ENCODE results near the gene FKBP1A. TPM values are rescaled to one million over a fixed set of nuclear protein-coding genes. Genes with fewer than 3 reads are reported as not detected.

The FKBP1A gene
- total RNA-seq, 2 experiments from 2014 or later = 259 to 282 TPM

DNA sequence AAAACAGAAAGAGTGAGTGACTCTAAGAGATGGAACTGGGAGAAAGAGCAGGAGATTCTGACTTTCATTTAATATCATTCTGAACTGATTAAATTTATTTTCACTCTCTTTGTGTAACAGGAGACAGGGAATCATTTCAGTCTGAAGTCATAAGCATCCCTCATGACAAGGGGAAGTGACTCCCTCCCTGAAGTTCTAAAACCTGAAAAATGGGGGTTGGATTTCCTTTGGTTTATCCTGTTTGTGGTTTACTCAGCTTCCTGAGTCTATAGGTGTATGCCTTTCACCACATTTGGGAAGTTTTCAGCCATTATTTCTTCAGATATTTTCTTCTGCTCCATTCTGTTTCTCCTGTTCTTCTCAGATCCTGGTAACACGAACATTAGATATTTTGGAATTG is 3.4 kb upstream of the FKBP1A start:
- intact Hi-C loops (cut with micrococcal nuclease) = no loop called here
- H3K9me3 Mint-ChIP-seq = no peaks in the 10 kb centered on the region
- TF ChIP-seq, protein P1, sequence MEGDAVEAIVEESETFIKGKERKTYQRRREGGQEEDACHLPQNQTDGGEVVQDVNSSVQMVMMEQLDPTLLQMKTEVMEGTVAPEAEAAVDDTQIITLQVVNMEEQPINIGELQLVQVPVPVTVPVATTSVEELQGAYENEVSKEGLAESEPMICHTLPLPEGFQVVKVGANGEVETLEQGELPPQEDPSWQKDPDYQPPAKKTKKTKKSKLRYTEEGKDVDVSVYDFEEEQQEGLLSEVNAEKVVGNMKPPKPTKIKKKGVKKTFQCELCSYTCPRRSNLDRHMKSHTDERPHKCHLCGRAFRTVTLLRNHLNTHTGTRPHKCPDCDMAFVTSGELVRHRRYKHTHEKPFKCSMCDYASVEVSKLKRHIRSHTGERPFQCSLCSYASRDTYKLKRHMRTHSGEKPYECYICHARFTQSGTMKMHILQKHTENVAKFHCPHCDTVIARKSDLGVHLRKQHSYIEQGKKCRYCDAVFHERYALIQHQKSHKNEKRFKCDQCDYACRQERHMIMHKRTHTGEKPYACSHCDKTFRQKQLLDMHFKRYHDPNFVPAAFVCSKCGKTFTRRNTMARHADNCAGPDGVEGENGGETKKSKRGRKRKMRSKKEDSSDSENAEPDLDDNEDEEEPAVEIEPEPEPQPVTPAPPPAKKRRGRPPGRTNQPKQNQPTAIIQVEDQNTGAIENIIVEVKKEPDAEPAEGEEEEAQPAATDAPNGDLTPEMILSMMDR (IDR thresholded peaks at IDR 0.05) = no peak
- ATAC-seq (no peak), DNase-seq (no peak)
- POLR2A ChIA-PET = no interaction called here
- H3K36me3 Mint-ChIP-seq (ENCODE audit: low read depth) = peaks cover 5% of the 10 kb centered on the region
- no peak overlapping the region for H3K4me3 Mint-ChIP-seq
- H3K4me1 Mint-ChIP-seq (ENCODE audit: low read depth) = peaks cover 16% of the 10 kb centered on the region
- H3K27ac Mint-ChIP-seq = no peak overlapping the region
- CTCF ChIA-PET = no interaction called here
- no peaks in the 10 kb centered on the region for H3K27me3 Mint-ChIP-seq

DNA sequence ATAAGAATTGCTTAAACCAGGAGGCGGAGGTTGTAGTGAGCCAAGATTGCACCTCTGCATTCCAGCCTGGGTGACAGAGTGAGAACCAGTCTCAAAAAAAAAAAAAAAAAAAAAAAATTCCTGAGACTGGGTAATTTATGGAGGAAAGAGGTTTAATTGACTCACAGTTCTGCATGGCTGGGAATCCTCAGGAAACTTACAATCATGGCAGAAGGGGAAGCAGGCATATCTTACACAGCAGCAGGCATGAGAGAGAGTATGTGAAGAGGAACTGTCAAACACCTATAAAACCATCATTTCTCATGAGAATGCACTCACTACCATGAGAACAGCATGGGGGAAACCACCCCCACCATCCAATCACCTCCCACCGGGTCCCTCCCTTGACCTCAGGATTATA is 1.8 kb upstream of the FKBP1A start:
- Mint-ChIP-seq H3K9me3 (no peaks in the 10 kb centered on the region), H3K36me3 (ENCODE audit: low read depth) (peaks cover 18% of the 10 kb centered on the region), H3K4me1 (ENCODE audit: low read depth) (peaks cover 31% of the 10 kb centered on the region), H3K27ac (no peak overlapping the region), H3K4me3 (no peak overlapping the region), H3K27me3 (no peaks in the 10 kb centered on the region)
- intact Hi-C loops (cut with micrococcal nuclease) = loop anchor here (5.0 kb wide), 2 partner anchors 37 to 67 kb away; partner anchors contain the start of gene SDCBP2
- DNase-seq (no peak), ATAC-seq (no peak)
- CTCF ChIA-PET = interaction anchor here (0.9 kb wide), 1 partner anchor 42 kb away, joined by 5 read pairs; no protein-coding TSS in a partner anchor
- TF ChIP-seq, protein P1 (IDR thresholded peaks at IDR 0.05) = no peak
- POLR2A ChIA-PET = no interaction called here

DNA sequence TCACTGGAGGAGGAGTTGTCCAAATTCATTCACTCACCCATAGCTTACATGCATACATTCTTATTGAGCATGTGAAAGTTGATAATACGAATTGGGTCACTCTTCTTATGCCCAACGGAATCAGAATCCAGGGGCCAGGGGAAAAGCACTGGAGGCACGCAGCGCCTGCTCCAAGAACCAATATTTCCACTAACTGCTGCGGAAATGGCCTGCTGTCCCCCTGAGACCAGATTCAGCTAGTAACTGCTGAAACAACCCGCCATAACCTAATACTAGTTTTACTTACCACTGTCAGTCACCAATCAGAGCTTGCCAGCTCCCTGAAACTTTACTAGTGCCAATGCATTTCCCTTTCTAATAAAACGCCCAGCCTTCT is 641 bp upstream of the FKBP1A start:
- peaks cover 41% of the 10 kb centered on the region for H3K4me1 Mint-ChIP-seq (ENCODE audit: low read depth)
- H3K36me3 Mint-ChIP-seq (ENCODE audit: low read depth) = peaks cover 27% of the 10 kb centered on the region

DNA sequence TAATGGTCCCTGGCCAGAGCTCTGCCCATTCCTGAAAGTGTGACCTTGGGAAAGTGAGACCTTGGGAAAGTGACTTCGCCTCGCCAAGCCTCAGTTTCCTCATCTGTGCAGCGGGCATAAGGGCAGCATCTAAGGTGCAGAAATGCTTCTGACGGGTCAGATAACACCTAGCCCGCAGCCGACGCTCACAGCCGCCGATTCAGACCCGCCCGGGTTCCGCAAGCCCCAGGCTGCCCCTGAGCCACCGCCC is 486 bp downstream of the FKBP1A start:
- intact Hi-C loops (cut with micrococcal nuclease) = loop anchor here (2.0 to 5.0 kb wide), 3 partner anchors 35 to 65 kb away; partner anchors contain the start of gene SDCBP2
- CTCF ChIA-PET = interaction anchor here (0.9 to 2.1 kb wide), 5 partner anchors 20 to 79 kb away, joined by 3 to 12 read pairs (median 4); no protein-coding TSS in a partner anchor
- Mint-ChIP-seq H3K9me3 (no peaks in the 10 kb centered on the region), H3K27me3 (no peaks in the 10 kb centered on the region), H3K4me1 (ENCODE audit: low read depth) (peaks cover 51% of the 10 kb centered on the region), H3K36me3 (ENCODE audit: low read depth) (peaks cover 33% of the 10 kb centered on the region), H3K4me3 (peak overlapping the region; percentile 82), H3K27ac (peak overlapping the region; percentile 88)
- POLR2A ChIA-PET = interaction anchor here (0.9 to 4.4 kb wide), 8 partner anchors 12 to 72 kb away, joined by 3 to 18 read pairs (median 4); no protein-coding TSS in a partner anchor
- ATAC-seq = peak; percentile 5
- TF ChIP-seq, protein P1 (IDR thresholded peaks at IDR 0.05) = no peak
- no peak for DNase-seq

More for the DNA sequence above, 641 bp upstream of the FKBP1A start:
- ChIA-PET CTCF (no interaction called here), POLR2A (interaction anchor here (0.7 to 4.4 kb wide), 4 partner anchors 10 to 57 kb away, joined by 3 to 18 read pairs (median 8); no protein-coding TSS in a partner anchor)
- Mint-ChIP-seq H3K27me3 (no peaks in the 10 kb centered on the region), H3K27ac (peak overlapping the region; percentile 91), H3K9me3 (no peaks in the 10 kb centered on the region), H3K4me3 (peak overlapping the region; percentile 82)
- TF ChIP-seq, protein P1 (IDR thresholded peaks at IDR 0.05) = no peak
- ATAC-seq = no peak
- intact Hi-C loops (cut with micrococcal nuclease) = loop anchor here (2.0 to 5.0 kb wide), 3 partner anchors 36 to 66 kb away; partner anchors contain the start of gene SDCBP2
- DNase-seq = no peak

GRCh38 chr20:1391640-1392442 is 1.0 kb downstream of the FKBP1A start:
- peaks cover 36% of the 10 kb centered on the region for H3K36me3 Mint-ChIP-seq (ENCODE audit: low read depth)
- ChIA-PET POLR2A (interaction anchor here (0.7 to 4.4 kb wide), 13 partner anchors 8 to 74 kb away, joined by 3 to 18 read pairs (median 4); partner anchors contain the start of gene SDCBP2), CTCF (interaction anchor here (0.6 to 2.1 kb wide), 10 partner anchors 12 to 385 kb away, joined by 3 to 12 read pairs (median 4); no protein-coding TSS in a partner anchor)
- H3K4me1 Mint-ChIP-seq (ENCODE audit: low read depth) = peaks cover 57% of the 10 kb centered on the region
- peak overlapping the region; percentile 88 for H3K27ac Mint-ChIP-seq
- intact Hi-C loops (cut with micrococcal nuclease) = loop anchor here (2.0 to 5.0 kb wide), 3 partner anchors 35 to 65 kb away; partner anchors contain the start of gene SDCBP2
- DNase-seq (peak; percentile 67), ATAC-seq (no peak)
- H3K4me3 Mint-ChIP-seq = peak overlapping the region; percentile 82
- no peaks in the 10 kb centered on the region for H3K27me3 Mint-ChIP-seq
- H3K9me3 Mint-ChIP-seq = no peaks in the 10 kb centered on the region
- TF ChIP-seq, protein P1 (IDR thresholded peaks at IDR 0.05) = no peak

All from activated CD8-positive, alpha-beta T cell treated with anti-CD3 and anti-CD28 coated beads for 36 hours (primary cell).